ENCODE measurements around the gene AAMP.

Gene AAMP

DNA sequence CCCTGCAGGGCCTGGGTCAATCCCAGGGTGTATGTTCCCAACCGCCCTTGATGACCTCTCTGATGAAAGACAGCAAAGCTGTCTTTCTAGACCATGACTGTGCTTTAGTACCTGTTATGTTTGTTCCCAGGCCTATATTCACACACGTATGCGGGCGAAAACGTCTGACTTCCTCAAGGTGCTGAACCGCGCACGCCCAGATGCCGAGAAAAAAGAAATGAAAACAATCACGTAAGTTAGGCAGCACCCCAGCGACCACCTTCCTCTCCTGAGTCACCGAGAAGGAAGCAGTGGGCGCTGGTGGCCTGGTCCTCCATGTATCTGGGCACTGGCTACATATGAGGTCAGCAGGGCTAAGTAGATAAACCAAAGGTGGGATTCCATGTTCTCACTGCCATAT is 20.2 kb downstream of the AAMP start:
- no peak for ATAC-seq (ENCODE audit: insufficient read depth, low read depth)
- Histone ChIP-seq H3K4me1 (ENCODE audit: insufficient read depth, low read length) (no peaks in the 10 kb centered on the region), H3K79me2 (ENCODE audit: insufficient read depth, low read length) (no peaks in the 10 kb centered on the region), H4K20me1 (ENCODE audit: insufficient read depth, low read length) (no peaks in the 10 kb centered on the region), H3K27ac (ENCODE audit: low read length) (no peak overlapping the region), H3K4me3 (ENCODE audit: low read depth in 1 of 2, low read length in 2 of 2) (no peak overlapping the region), H2AFZ (ENCODE audit: low read depth, low read length) (no peak overlapping the region), H3K9ac (ENCODE audit: low read depth, low read length) (no peak overlapping the region), H3K4me2 (ENCODE audit: insufficient read depth, low read length) (no peak overlapping the region), H3K36me3 (ENCODE audit: insufficient read depth, low read length) (peaks cover 97% of the 10 kb centered on the region), H3K27me3 (ENCODE audit: insufficient read depth, low read length, poor library complexity) (no peaks in the 10 kb centered on the region), H3K9me3 (ENCODE audit: insufficient read depth, low read length, severe bottlenecking) (no peaks in the 10 kb centered on the region)
- no peak for DNase-seq
- TF ChIP-seq, protein P1, sequence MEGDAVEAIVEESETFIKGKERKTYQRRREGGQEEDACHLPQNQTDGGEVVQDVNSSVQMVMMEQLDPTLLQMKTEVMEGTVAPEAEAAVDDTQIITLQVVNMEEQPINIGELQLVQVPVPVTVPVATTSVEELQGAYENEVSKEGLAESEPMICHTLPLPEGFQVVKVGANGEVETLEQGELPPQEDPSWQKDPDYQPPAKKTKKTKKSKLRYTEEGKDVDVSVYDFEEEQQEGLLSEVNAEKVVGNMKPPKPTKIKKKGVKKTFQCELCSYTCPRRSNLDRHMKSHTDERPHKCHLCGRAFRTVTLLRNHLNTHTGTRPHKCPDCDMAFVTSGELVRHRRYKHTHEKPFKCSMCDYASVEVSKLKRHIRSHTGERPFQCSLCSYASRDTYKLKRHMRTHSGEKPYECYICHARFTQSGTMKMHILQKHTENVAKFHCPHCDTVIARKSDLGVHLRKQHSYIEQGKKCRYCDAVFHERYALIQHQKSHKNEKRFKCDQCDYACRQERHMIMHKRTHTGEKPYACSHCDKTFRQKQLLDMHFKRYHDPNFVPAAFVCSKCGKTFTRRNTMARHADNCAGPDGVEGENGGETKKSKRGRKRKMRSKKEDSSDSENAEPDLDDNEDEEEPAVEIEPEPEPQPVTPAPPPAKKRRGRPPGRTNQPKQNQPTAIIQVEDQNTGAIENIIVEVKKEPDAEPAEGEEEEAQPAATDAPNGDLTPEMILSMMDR (IDR thresholded peaks at IDR 0.05; ENCODE audit: borderline replicate concordance, extremely low read depth, low read length, poor library complexity, severe bottlenecking) = no peak
- no peak for TF ChIP-seq EZH2 (IDR thresholded peaks at IDR 0.05; ENCODE audit: borderline replicate concordance, low read depth, low read length, severe bottlenecking)

DNA sequence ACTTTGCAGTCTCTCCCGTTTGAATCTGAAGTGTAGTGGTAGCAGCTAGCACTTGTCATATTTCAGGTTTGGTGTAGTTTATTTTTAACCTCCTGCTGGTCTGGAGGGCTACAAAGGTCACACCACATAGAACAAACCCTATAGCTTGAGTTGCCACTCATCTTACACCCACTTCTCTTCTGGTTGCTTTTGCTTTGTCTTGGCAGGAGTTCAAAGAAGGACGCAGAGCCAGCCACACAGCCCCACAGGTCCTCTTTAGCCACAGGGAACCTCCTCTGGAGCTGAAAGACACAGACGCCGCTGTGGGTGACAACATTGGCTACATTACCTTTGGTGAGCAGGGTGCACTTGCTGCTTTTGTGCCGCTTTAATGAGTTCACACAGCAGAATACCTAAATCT is 24.7 kb downstream of the AAMP start:
- no peaks in the 10 kb centered on the region for H4K20me1 ChIP-seq (ENCODE audit: insufficient read depth, low read length)
- H3K9me3 ChIP-seq (ENCODE audit: insufficient read depth, low read length, severe bottlenecking) = no peaks in the 10 kb centered on the region
- no peak overlapping the region for H3K4me2 ChIP-seq (ENCODE audit: insufficient read depth, low read length)
- H2AFZ ChIP-seq (ENCODE audit: low read depth, low read length) = no peak overlapping the region
- H3K4me3 ChIP-seq (ENCODE audit: low read depth in 1 of 2, low read length in 2 of 2) = no peak overlapping the region
- peaks cover 97% of the 10 kb centered on the region for H3K36me3 ChIP-seq (ENCODE audit: insufficient read depth, low read length)
- no peaks in the 10 kb centered on the region for H3K27me3 ChIP-seq (ENCODE audit: insufficient read depth, low read length, poor library complexity)
- H3K9ac ChIP-seq (ENCODE audit: low read depth, low read length) = no peak overlapping the region
- no peak for DNase-seq
- no peaks in the 10 kb centered on the region for H3K4me1 ChIP-seq (ENCODE audit: insufficient read depth, low read length)
- H3K79me2 ChIP-seq (ENCODE audit: insufficient read depth, low read length) = 0 out of 2 replicates have a peak, but pooled peaks cover 2% of the 10 kb centered on the region
- no peak for ATAC-seq (ENCODE audit: insufficient read depth, low read depth)
- H3K27ac ChIP-seq (ENCODE audit: low read length) = no peak overlapping the region
- TF ChIP-seq, protein P1 (IDR thresholded peaks at IDR 0.05; ENCODE audit: borderline replicate concordance, extremely low read depth, low read length, poor library complexity, severe bottlenecking) = no peak
- no peak for TF ChIP-seq EZH2 (IDR thresholded peaks at IDR 0.05; ENCODE audit: borderline replicate concordance, low read depth, low read length, severe bottlenecking)

DNA sequence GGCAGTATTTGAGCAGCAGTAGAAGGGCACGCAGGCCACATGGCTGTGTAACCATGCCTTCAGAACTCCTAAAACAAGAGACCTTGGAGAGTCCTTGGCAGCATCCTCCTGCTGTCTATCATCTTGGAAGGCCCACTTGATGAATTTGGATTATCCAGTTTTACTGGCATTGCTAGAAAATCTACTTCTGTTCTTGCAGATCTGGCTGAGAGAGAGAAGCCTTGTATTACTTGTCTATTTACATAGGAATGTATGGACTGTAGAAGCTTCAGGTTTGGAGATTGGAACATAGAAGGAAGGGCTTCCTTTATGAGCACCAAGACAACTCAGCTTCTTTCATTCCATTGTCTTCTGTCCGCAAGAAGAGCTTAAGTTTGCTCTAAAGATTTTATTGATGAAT is 25.3 kb downstream of the AAMP start:
- Histone ChIP-seq H3K4me2 (ENCODE audit: insufficient read depth, low read length) (no peak overlapping the region), H3K36me3 (ENCODE audit: insufficient read depth, low read length) (peaks cover 97% of the 10 kb centered on the region), H4K20me1 (ENCODE audit: insufficient read depth, low read length) (no peaks in the 10 kb centered on the region), H3K9ac (ENCODE audit: low read depth, low read length) (no peak overlapping the region), H3K9me3 (ENCODE audit: insufficient read depth, low read length, severe bottlenecking) (no peaks in the 10 kb centered on the region), H3K27ac (ENCODE audit: low read length) (no peak overlapping the region), H3K79me2 (ENCODE audit: insufficient read depth, low read length) (0 out of 2 replicates have a peak, but pooled peaks cover 2% of the 10 kb centered on the region), H2AFZ (ENCODE audit: low read depth, low read length) (no peak overlapping the region), H3K4me3 (ENCODE audit: low read depth in 1 of 2, low read length in 2 of 2) (no peak overlapping the region), H3K27me3 (ENCODE audit: insufficient read depth, low read length, poor library complexity) (no peaks in the 10 kb centered on the region), H3K4me1 (ENCODE audit: insufficient read depth, low read length) (no peaks in the 10 kb centered on the region)
- TF ChIP-seq EZH2 (IDR thresholded peaks at IDR 0.05; ENCODE audit: borderline replicate concordance, low read depth, low read length, severe bottlenecking) = no peak
- TF ChIP-seq, protein P1 (IDR thresholded peaks at IDR 0.05; ENCODE audit: borderline replicate concordance, extremely low read depth, low read length, poor library complexity, severe bottlenecking) = no peak
- no peak for ATAC-seq (ENCODE audit: insufficient read depth, low read depth)
- DNase-seq = no peak

DNA sequence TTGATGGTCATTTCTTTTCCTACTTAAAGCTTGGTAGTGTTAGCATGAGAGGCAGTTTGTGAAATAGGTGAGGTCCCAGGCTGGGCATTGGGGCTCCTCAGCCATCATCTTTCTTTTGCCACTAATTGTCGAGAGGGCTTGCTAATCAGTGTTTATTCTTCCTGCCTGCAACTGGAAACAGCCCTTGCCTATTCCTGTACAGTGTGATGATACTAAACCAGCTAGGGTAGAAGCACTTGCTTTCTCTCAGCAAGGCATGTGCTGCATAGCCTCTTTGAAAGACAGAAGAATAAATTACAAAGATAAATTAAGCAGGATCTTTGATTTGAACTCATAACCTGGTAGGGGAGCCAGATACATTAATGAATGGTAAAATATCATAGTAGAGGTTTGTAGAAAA is 25.7 kb downstream of the AAMP start:
- H2AFZ ChIP-seq (ENCODE audit: low read depth, low read length) = no peak overlapping the region
- H3K4me3 ChIP-seq (ENCODE audit: low read depth in 1 of 2, low read length in 2 of 2) = no peak overlapping the region
- H3K4me2 ChIP-seq (ENCODE audit: insufficient read depth, low read length) = no peak overlapping the region
- H3K79me2 ChIP-seq (ENCODE audit: insufficient read depth, low read length) = 0 out of 2 replicates have a peak, but pooled peaks cover 2% of the 10 kb centered on the region
- ATAC-seq (ENCODE audit: insufficient read depth, low read depth) (no peak), DNase-seq (no peak)
- H3K36me3 ChIP-seq (ENCODE audit: insufficient read depth, low read length) = peaks cover 97% of the 10 kb centered on the region
- no peak overlapping the region for H3K27ac ChIP-seq (ENCODE audit: low read length)
- no peaks in the 10 kb centered on the region for H4K20me1 ChIP-seq (ENCODE audit: insufficient read depth, low read length)
- H3K27me3 ChIP-seq (ENCODE audit: insufficient read depth, low read length, poor library complexity) = no peaks in the 10 kb centered on the region
- TF ChIP-seq EZH2 (IDR thresholded peaks at IDR 0.05; ENCODE audit: borderline replicate concordance, low read depth, low read length, severe bottlenecking) = no peak
- TF ChIP-seq, protein P1 (IDR thresholded peaks at IDR 0.05; ENCODE audit: borderline replicate concordance, extremely low read depth, low read length, poor library complexity, severe bottlenecking) = no peak
- H3K9ac ChIP-seq (ENCODE audit: low read depth, low read length) = no peak overlapping the region
- no peaks in the 10 kb centered on the region for H3K4me1 ChIP-seq (ENCODE audit: insufficient read depth, low read length)
- H3K9me3 ChIP-seq (ENCODE audit: insufficient read depth, low read length, severe bottlenecking) = no peaks in the 10 kb centered on the region

Measured in DND-41 (cell line).